ENCODE results near the gene TMBIM4.
"Not testable (repeated sequence)": the region's sequence is repeated elsewhere in the genome, so short reads cannot be mapped to it uniquely, and the experiment has no call there.

Gene TMBIM4

GRCh38 chr12:66182956-66183355, 13.2 kb upstream of the TMBIM4 start:
- DNase-seq, result no peak

GRCh38 chr12:66176105-66176900, 6.5 kb upstream of the TMBIM4 start:
- DNase-seq, result no peak

- DNase-seq, result not testable (repeated sequence)
These were observed 4.9 kb upstream of the TMBIM4 start for GRCh38 chr12:66174391-66175325.

GRCh38 chr12:66170606-66171005, 810 bp upstream of the TMBIM4 start:
- no peak for DNase-seq

GRCh38 chr12:66168410-66168809, 1.4 kb downstream of the TMBIM4 start:
- no peak for DNase-seq

- no peak for DNase-seq
These were observed 3.2 kb downstream of the TMBIM4 start for GRCh38 chr12:66166561-66166960.

GRCh38 chr12:66165141-66165540, 4.7 kb downstream of the TMBIM4 start:
- DNase-seq, result no peak

- DNase-seq, result no peak
These were observed 5.4 kb downstream of the TMBIM4 start for GRCh38 chr12:66164349-66164821.

GRCh38 chr12:66163289-66163688, 6.5 kb downstream of the TMBIM4 start:
- DNase-seq, result no peak

GRCh38 chr12:66162701-66163100, 7.1 kb downstream of the TMBIM4 start:
- DNase-seq, result no peak

GRCh38 chr12:66160704-66161103, 9.1 kb downstream of the TMBIM4 start:
- no peak for DNase-seq

GRCh38 chr12:66159123-66159522, 10.7 kb downstream of the TMBIM4 start:
- DNase-seq, result no peak

- DNase-seq, result no peak
These were observed 13.1 kb downstream of the TMBIM4 start for GRCh38 chr12:66156654-66157053.

- DNase-seq, result no peak
These were observed 15.0 kb downstream of the TMBIM4 start for GRCh38 chr12:66154776-66155175.

GRCh38 chr12:66152732-66153131, 17.1 kb downstream of the TMBIM4 start:
- DNase-seq, result no peak

GRCh38 chr12:66149702-66150398, 19.9 kb downstream of the TMBIM4 start:
- peak; percentile 10 to 59 for DNase-seq

GRCh38 chr12:66144791-66145754, 24.7 kb downstream of the TMBIM4 start:
- DNase-seq, result peak in 1 of 2 donors; percentile 90

GRCh38 chr12:66143868-66144267, 25.9 kb downstream of the TMBIM4 start:
- no peak for DNase-seq

GRCh38 chr12:66142826-66143225, 27.0 kb downstream of the TMBIM4 start:
- no peak for DNase-seq

- DNase-seq, result no peak
These were observed 28.5 kb downstream of the TMBIM4 start for GRCh38 chr12:66141299-66141698.

- DNase-seq, result no peak
These were observed 29.1 kb downstream of the TMBIM4 start for GRCh38 chr12:66140731-66141130.

- no peak for DNase-seq
These were observed 30.5 kb downstream of the TMBIM4 start for GRCh38 chr12:66139328-66139727.

Measured in bone marrow (tissue), 2 donors.